ENCODE measurements around the gene FANCC.

DNA sequence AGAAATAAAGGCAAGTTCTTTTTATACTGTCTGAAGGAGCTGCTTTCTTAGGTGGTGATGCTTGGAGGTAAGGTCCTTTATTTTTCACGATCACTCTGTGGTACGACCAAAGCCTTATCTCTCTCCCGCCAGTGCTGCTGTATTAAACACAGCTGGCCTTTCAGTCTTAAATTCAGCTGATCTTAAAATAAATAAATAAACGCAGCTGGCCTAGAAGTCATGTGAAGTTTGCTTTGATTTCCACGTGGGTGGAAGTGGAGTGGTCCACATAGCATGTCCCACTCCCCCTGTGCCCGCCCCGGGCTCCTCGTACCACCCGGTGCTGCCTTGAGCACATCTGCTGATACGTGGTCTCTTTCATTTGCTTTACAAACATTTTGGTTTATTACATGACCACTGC, 260.4 kb downstream of the FANCC start:
- TF ChIP-seq, protein P1, sequence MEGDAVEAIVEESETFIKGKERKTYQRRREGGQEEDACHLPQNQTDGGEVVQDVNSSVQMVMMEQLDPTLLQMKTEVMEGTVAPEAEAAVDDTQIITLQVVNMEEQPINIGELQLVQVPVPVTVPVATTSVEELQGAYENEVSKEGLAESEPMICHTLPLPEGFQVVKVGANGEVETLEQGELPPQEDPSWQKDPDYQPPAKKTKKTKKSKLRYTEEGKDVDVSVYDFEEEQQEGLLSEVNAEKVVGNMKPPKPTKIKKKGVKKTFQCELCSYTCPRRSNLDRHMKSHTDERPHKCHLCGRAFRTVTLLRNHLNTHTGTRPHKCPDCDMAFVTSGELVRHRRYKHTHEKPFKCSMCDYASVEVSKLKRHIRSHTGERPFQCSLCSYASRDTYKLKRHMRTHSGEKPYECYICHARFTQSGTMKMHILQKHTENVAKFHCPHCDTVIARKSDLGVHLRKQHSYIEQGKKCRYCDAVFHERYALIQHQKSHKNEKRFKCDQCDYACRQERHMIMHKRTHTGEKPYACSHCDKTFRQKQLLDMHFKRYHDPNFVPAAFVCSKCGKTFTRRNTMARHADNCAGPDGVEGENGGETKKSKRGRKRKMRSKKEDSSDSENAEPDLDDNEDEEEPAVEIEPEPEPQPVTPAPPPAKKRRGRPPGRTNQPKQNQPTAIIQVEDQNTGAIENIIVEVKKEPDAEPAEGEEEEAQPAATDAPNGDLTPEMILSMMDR (IDR thresholded peaks at IDR 0.05) = no peak
- no peak for TF ChIP-seq POLR2A (IDR thresholded peaks at IDR 0.05)
